ENCODE data around the gene OR5B21. TPM values are rescaled to one million over a fixed set of nuclear protein-coding genes. Genes with fewer than 3 reads are reported as not detected.
A peak's percentile ranks its signal among the peaks of the same experiment; 100 is the strongest.

OR5B21 gene
- total and polyA plus RNA-seq, 10 of the 15 experiments (the other 5 are each of a cell fraction or from before 2014, with no cell fraction given), result 0.22 to 0.41 (median 0.22) TPM; not detected in 7

- TF ChIP-seq WRNIP1 (IDR thresholded peaks at IDR 0.05; ENCODE audit: borderline replicate concordance, low read depth, low read length) (no peak), RUNX3 (IDR thresholded peaks at IDR 0.05; ENCODE audit: low read length) (no peak), NR2F1 (conservative IDR thresholded peaks at IDR 0.05) (no peak), KAT2A (conservative IDR thresholded peaks at IDR 0.05; ENCODE audit: control insufficient read depth, low read depth, low read length) (no peak), BHLHE40 (IDR thresholded peaks at IDR 0.05; ENCODE audit: borderline replicate concordance in 1 of 2, low read depth in 2 of 2, low read length in 1 of 2) (no peak; a peak in 1 of 4 replicates), NRF1 (conservative IDR thresholded peaks at IDR 0.05; ENCODE audit: low read depth, low read length) (no peak), MAX (IDR thresholded peaks at IDR 0.05; ENCODE audit: low read depth, low read length) (no peak), DPF2 (IDR thresholded peaks at IDR 0.05) (peak; percentile 28), TAF1 (IDR thresholded peaks at IDR 0.05; ENCODE audit: borderline replicate concordance, low read depth, low read length) (no peak), YY1 (IDR thresholded peaks at IDR 0.05; ENCODE audit: low read depth, low read length) (no peak), NR2C1 (IDR thresholded peaks at IDR 0.05) (no peak), KDM1A (IDR thresholded peaks at IDR 0.05; ENCODE audit: borderline replicate concordance) (no peak), ZZZ3 (IDR thresholded peaks at IDR 0.05; ENCODE audit: control insufficient read depth, insufficient read length, low read depth) (no peak), ESRRA (IDR thresholded peaks at IDR 0.05; ENCODE audit: low read length) (no peak), CEBPB (IDR thresholded peaks at IDR 0.05; ENCODE audit: borderline replicate concordance in 1 of 2, low read depth in 2 of 2, low read length in 2 of 2) (no peak), ZNF687 (IDR thresholded peaks at IDR 0.05) (peak; percentile 34; the same call in 1 of the 2 replicates), HDGF (IDR thresholded peaks at IDR 0.05) (no peak), BCL11A (IDR thresholded peaks at IDR 0.05; ENCODE audit: low read depth, low read length) (peak; percentile 20; the same call in 1 of the 2 replicates), CEBPZ (IDR thresholded peaks at IDR 0.05; ENCODE audit: low read depth, low read length) (no peak), MTA3 (IDR thresholded peaks at IDR 0.05; ENCODE audit: borderline replicate concordance, low read length) (no peak), MXI1 (IDR thresholded peaks at IDR 0.05; ENCODE audit: low read depth, low read length) (no peak), POLR2A (IDR thresholded peaks at IDR 0.05; ENCODE audit: low read depth, low read length) (no peak), MYC (IDR thresholded peaks at IDR 0.05; ENCODE audit: insufficient read depth, insufficient read length, insufficient replicate concordance, low read length, severe bottlenecking) (no peak)
- TF ChIP-seq, protein P1, sequence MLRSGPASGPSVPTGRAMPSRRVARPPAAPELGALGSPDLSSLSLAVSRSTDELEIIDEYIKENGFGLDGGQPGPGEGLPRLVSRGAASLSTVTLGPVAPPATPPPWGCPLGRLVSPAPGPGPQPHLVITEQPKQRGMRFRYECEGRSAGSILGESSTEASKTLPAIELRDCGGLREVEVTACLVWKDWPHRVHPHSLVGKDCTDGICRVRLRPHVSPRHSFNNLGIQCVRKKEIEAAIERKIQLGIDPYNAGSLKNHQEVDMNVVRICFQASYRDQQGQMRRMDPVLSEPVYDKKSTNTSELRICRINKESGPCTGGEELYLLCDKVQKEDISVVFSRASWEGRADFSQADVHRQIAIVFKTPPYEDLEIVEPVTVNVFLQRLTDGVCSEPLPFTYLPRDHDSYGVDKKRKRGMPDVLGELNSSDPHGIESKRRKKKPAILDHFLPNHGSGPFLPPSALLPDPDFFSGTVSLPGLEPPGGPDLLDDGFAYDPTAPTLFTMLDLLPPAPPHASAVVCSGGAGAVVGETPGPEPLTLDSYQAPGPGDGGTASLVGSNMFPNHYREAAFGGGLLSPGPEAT (IDR thresholded peaks at IDR 0.05; ENCODE audit: low read depth), result peak; percentile 69; the same call in 1 of the 2 replicates
These were observed 2.1 kb downstream of the OR5B21 start (continued) for GRCh38 chr11:58505849-58506248.
